ENCODE measurements around the gene FBRSL1.
"Not testable (repeated sequence)": the region's sequence is repeated elsewhere in the genome, so short reads cannot be mapped to it uniquely, and the experiment has no call there.

Gene FBRSL1

GRCh38 chr12:132525011-132525832 lies 35.3 kb downstream of the FBRSL1 start:
- DNase-seq (ENCODE audit: low read depth in 2 of 2): no peak

GRCh38 chr12:132525833-132526455 lies 36.0 kb downstream of the FBRSL1 start:
- no peak for DNase-seq (ENCODE audit: low read depth in 2 of 2)

- no peak for DNase-seq (ENCODE audit: low read depth in 2 of 2)
These were observed 37.4 kb downstream of the FBRSL1 start for GRCh38 chr12:132527186-132527882.

- no peak for DNase-seq (ENCODE audit: low read depth in 2 of 2)
These were observed 37.9 kb downstream of the FBRSL1 start for GRCh38 chr12:132527883-132528264.

GRCh38 chr12:132528564-132529106 lies 38.7 kb downstream of the FBRSL1 start:
- DNase-seq (ENCODE audit: low read depth in 2 of 2): no peak

GRCh38 chr12:132529156-132529839 lies 39.3 kb downstream of the FBRSL1 start:
- DNase-seq (ENCODE audit: low read depth in 2 of 2): no peak

GRCh38 chr12:132529906-132530305 lies 40.0 kb downstream of the FBRSL1 start:
- DNase-seq (ENCODE audit: low read depth in 2 of 2): no peak

GRCh38 chr12:132530447-132530846 lies 40.5 kb downstream of the FBRSL1 start:
- DNase-seq (ENCODE audit: low read depth in 2 of 2): no peak

GRCh38 chr12:132530851-132531250 lies 40.9 kb downstream of the FBRSL1 start:
- no peak for DNase-seq (ENCODE audit: low read depth in 2 of 2)

GRCh38 chr12:132532711-132533583 lies 43.0 kb downstream of the FBRSL1 start:
- not testable (repeated sequence) for DNase-seq (ENCODE audit: low read depth in 2 of 2)

- DNase-seq (ENCODE audit: low read depth in 2 of 2): no peak
These were observed 43.6 kb downstream of the FBRSL1 start for GRCh38 chr12:132533584-132533958.

GRCh38 chr12:132534076-132534475 lies 44.1 kb downstream of the FBRSL1 start:
- DNase-seq (ENCODE audit: low read depth in 2 of 2): no peak

GRCh38 chr12:132535019-132535418 lies 45.1 kb downstream of the FBRSL1 start:
- no peak for DNase-seq (ENCODE audit: low read depth in 2 of 2)

GRCh38 chr12:132536102-132536876 lies 46.3 kb downstream of the FBRSL1 start:
- DNase-seq (ENCODE audit: low read depth in 2 of 2): no peak

- DNase-seq (ENCODE audit: low read depth in 2 of 2): no peak
These were observed 47.1 kb downstream of the FBRSL1 start for GRCh38 chr12:132537049-132537448.

GRCh38 chr12:132537836-132538662 lies 48.1 kb downstream of the FBRSL1 start:
- no peak for DNase-seq (ENCODE audit: low read depth in 2 of 2)

- DNase-seq (ENCODE audit: low read depth in 2 of 2): no peak
These were observed 48.7 kb downstream of the FBRSL1 start for GRCh38 chr12:132538663-132538990.

GRCh38 chr12:132539016-132539773 lies 49.2 kb downstream of the FBRSL1 start:
- DNase-seq (ENCODE audit: low read depth in 2 of 2): no peak

GRCh38 chr12:132540436-132540835 lies 50.5 kb downstream of the FBRSL1 start:
- DNase-seq (ENCODE audit: low read depth in 2 of 2): no peak
